Measurements from ENCODE around the gene SNORC. TPM values are rescaled to one million over a fixed set of nuclear protein-coding genes. Genes with fewer than 3 reads are reported as not detected.

SNORC gene
- total and polyA plus RNA-seq, 2 of the 4 experiments (the other 2 are of a cell fraction): under 0.01 to 0.67 TPM

GRCh38 chr2:232886176-232886575 is 16.1 kb downstream of the SNORC start:
- Histone ChIP-seq H3K9ac (ENCODE audit: low read depth, low read length) (no peak overlapping the region), H2BK15ac (ENCODE audit: low read depth, low read length) (no peak overlapping the region), H2BK20ac (ENCODE audit: low read depth, low read length) (no peak overlapping the region), H3K4me2 (ENCODE audit: low read depth, low read length) (no peak overlapping the region), H2AK9ac (replicated peaks; ENCODE audit: low read depth, low read length, poor library complexity) (peak overlapping the region; percentile 42), H3K79me1 (ENCODE audit: low read depth in 1 of 2, low read length in 2 of 2) (no peaks in the 10 kb centered on the region), H3K18ac (ENCODE audit: low read depth, low read length) (no peak overlapping the region), H3K9me1 (ENCODE audit: insufficient read depth, low read length) (peaks cover 10% of the 10 kb centered on the region; the same call in 1 of the 2 replicates), H4K5ac (ENCODE audit: low read depth, low read length) (no peak overlapping the region), H3K36me3 (ENCODE audit: control insufficient read depth, insufficient read depth, low read length) (no peaks in the 10 kb centered on the region), H3K4me3 (ENCODE audit: insufficient read depth, low read depth, low read length) (no peak overlapping the region), H3K14ac (replicated peaks; ENCODE audit: low read depth, low read length) (peak overlapping the region; percentile 32; the same call in 1 of the 2 replicates), H3K4ac (ENCODE audit: low read depth, low read length) (no peak overlapping the region), H4K20me1 (ENCODE audit: insufficient read depth, low read length) (no peaks in the 10 kb centered on the region), H2BK120ac (ENCODE audit: low read depth, low read length) (no peak overlapping the region), H3K27me3 (ENCODE audit: control insufficient read depth, insufficient read depth, low read length) (peaks cover 6% of the 10 kb centered on the region; the same call in 1 of the 2 replicates), H2BK5ac (ENCODE audit: low read depth, low read length, poor library complexity, severe bottlenecking) (peak overlapping the region; percentile 29), H4K91ac (ENCODE audit: insufficient read depth, low read depth, low read length) (no peak overlapping the region), H4K8ac (ENCODE audit: low read depth in 2 of 2, low read length in 2 of 2) (no peak overlapping the region), H2AK5ac (ENCODE audit: low read depth, low read length) (no peak overlapping the region; the same call in 1 of the 2 replicates), H3K9me3 (ENCODE audit: control insufficient read depth, insufficient read depth, low read length) (no peaks in the 10 kb centered on the region), H3K27ac (ENCODE audit: insufficient read depth, low read length) (no peak overlapping the region), H3K23ac (ENCODE audit: low read depth, low read length) (no peak overlapping the region), H3K56ac (ENCODE audit: extremely low read depth, insufficient read depth, low read length) (no peak overlapping the region), H2AFZ (replicated peaks; ENCODE audit: low read length, poor library complexity) (peak overlapping the region; percentile 43), H3K4me1 (ENCODE audit: control insufficient read depth, insufficient read depth, low read length) (peaks cover under 1% of the 10 kb centered on the region; the same call in 1 of the 2 replicates)
- CTCF ChIA-PET: no interaction called here
- DNase-seq (no peak), ATAC-seq (ENCODE audit: low read depth) (no peak)
- in situ Hi-C loops (cut with MboI; ENCODE audit: low sequenced_read_pairs): no loop called here
- intact Hi-C loops (cut with micrococcal nuclease): no loop called here
- dilution Hi-C loops (cut with HindIII; ENCODE audit: low sequenced_read_pairs, unreplicated experiment): no loop called here
- POLR2A ChIA-PET (ENCODE audit: unreplicated experiment): no interaction called here
- WGBS, 2 experiments (ENCODE audit: extremely low coverage in 2 of 2, insufficient read length in 1 of 2): 94% methylated on average over 4 of the region's 11 CpGs; no CpG with 5 or more reads in 1 of the 2 experiments
- no TSS peak for BruUV-seq (replicated peaks)
- TF ChIP-seq SMC3 (IDR thresholded peaks at IDR 0.05; ENCODE audit: low read depth, low read length): no peak
- no peak for TF ChIP-seq NFE2L2 (IDR thresholded peaks at IDR 0.05; ENCODE audit: low read depth, low read length)
- no peak for TF ChIP-seq MAZ (IDR thresholded peaks at IDR 0.05; ENCODE audit: borderline replicate concordance, low read depth, low read length)
- TF ChIP-seq RAD21 (IDR thresholded peaks at IDR 0.05; ENCODE audit: low read length): no peak
- TF ChIP-seq BHLHE40 (IDR thresholded peaks at IDR 0.05; ENCODE audit: low read depth, low read length): no peak
- TF ChIP-seq ELK1 (IDR thresholded peaks at IDR 0.05; ENCODE audit: borderline replicate concordance, low read depth, low read length): no peak
- TF ChIP-seq CHD1 (IDR thresholded peaks at IDR 0.05; ENCODE audit: low read depth, low read length): no peak
- TF ChIP-seq FOS (IDR thresholded peaks at IDR 0.05; ENCODE audit: low read depth, low read length): no peak
- TF ChIP-seq CEBPB (IDR thresholded peaks at IDR 0.05; ENCODE audit: low read depth, low read length): no peak
- TF ChIP-seq POLR2A (IDR thresholded peaks at IDR 0.05; ENCODE audit: low read depth, low read length): no peak
- no peak for TF ChIP-seq RCOR1 (IDR thresholded peaks at IDR 0.05; ENCODE audit: insufficient replicate concordance, low read length)
